Activated CD8-positive, alpha-beta T cell treated with anti-CD3 and anti-CD28 coated beads for 36 hours (primary cell): Measurements from ENCODE around the gene PRCC. TPM values are rescaled to one million over a fixed set of nuclear protein-coding genes. Genes with fewer than 3 reads are reported as not detected.

Experiments used
- ATAC-seq: fragments of 200-7000 bp; cut with Tn5 transposase; one replicate; pipeline ENCODE4 v1.10.0; 2021; ENCODE audit warnings: mild to moderate bottlenecking, moderate library complexity
- CTCF ChIA-PET: fragments of 350-600 bp; sonication (Branson Sonifier 250); formaldehyde crosslinking; loops from one replicate; lab custom pipeline; 2021; ENCODE audit warnings: antibody characterized with exemption; lab: Charles Lee
- POLR2A ChIA-PET: fragments of 350-600 bp; sonication (Branson Sonifier 250); formaldehyde crosslinking; loops from one replicate; lab custom pipeline; 2021; ENCODE audit warnings: antibody characterized with exemption; lab: Charles Lee
- DNase-seq: peaks from one replicate; pipeline ENCODE4 v3.0.0-alpha.2; 2020
- H3K27ac Mint-ChIP-seq: one replicate; pipeline ENCODE4 v1.8.0; 2021; ENCODE audit warnings: mild to moderate bottlenecking, mixed read lengths
- H3K27me3 Mint-ChIP-seq: one replicate; pipeline ENCODE4 v1.8.0; 2021; ENCODE audit warnings: mixed read lengths
- H3K36me3 Mint-ChIP-seq: one replicate; pipeline ENCODE4 v1.8.0; 2021; ENCODE audit warnings: low read depth, mixed read lengths
- H3K4me1 Mint-ChIP-seq: one replicate; pipeline ENCODE4 v1.8.0; 2021; ENCODE audit warnings: low read depth, mixed read lengths
- H3K4me3 Mint-ChIP-seq: one replicate; pipeline ENCODE4 v1.8.0; 2021; ENCODE audit warnings: mild to moderate bottlenecking, moderate library complexity, mixed read lengths
- H3K9me3 Mint-ChIP-seq: one replicate; pipeline ENCODE4 v1.8.0; 2021; ENCODE audit warnings: mixed read lengths
- intact Hi-C: fragments of 100-400 bp; cut with micrococcal nuclease; formaldehyde crosslinking; loops from one replicate; pipeline ENCODE4 v1.10.0; 2022
- total RNA-seq, 2 experiments: library from RNA; stranded (reverse); gene quantifications; one replicate each; pipeline ENCODE4 v1.2.3, GENCODE V29; 2021
- TF ChIP-seq, protein P1 (sequence below): fragments of 200-600 bp; IDR thresholded peaks from one replicate; pipeline ENCODE4 v1.8.0; 2022; ENCODE audit warnings: antibody characterized with exemption, mild to moderate bottlenecking

The PRCC gene
- total RNA-seq, 2 experiments from 2014 or later, result 69.8 to 70.6 TPM

DNA sequence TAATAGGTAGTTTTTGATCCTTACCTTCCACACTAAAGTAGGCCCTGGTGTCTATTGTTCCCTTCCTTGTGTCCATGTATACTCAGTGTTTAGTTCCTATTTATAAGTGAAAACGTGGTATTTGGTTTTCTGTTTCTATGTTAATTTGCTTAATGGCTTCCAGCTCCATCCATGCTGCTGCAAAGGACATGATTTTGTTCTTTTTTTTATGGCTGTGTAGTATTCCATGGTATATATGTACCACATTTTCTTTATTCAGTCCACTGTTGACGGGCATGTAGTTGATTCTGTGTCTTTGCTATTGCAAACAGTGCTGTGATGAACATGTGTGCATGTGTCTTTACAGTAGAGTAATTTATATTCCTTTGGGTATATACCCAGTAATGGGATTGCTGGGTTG is 20.8 kb downstream of the PRCC start:
- H3K27ac Mint-ChIP-seq, result no peak overlapping the region
- ChIA-PET POLR2A (interaction anchor here (3.6 kb wide), 1 partner anchor 14 kb away, joined by 18 read pairs; no protein-coding TSS in a partner anchor), CTCF (interaction anchor here (1.1 to 3.7 kb wide), 5 partner anchors 10 to 141 kb away, joined by 3 to 19 read pairs (median 3); no protein-coding TSS in a partner anchor)
- intact Hi-C loops, result no loop called here
- peaks cover 48% of the 10 kb centered on the region for H3K36me3 Mint-ChIP-seq
- H3K9me3 Mint-ChIP-seq, result no peaks in the 10 kb centered on the region
- DNase-seq (no peak), ATAC-seq (no peak)
- H3K4me3 Mint-ChIP-seq, result no peak overlapping the region
- peaks cover 3% of the 10 kb centered on the region for H3K4me1 Mint-ChIP-seq
- TF ChIP-seq, protein P1, sequence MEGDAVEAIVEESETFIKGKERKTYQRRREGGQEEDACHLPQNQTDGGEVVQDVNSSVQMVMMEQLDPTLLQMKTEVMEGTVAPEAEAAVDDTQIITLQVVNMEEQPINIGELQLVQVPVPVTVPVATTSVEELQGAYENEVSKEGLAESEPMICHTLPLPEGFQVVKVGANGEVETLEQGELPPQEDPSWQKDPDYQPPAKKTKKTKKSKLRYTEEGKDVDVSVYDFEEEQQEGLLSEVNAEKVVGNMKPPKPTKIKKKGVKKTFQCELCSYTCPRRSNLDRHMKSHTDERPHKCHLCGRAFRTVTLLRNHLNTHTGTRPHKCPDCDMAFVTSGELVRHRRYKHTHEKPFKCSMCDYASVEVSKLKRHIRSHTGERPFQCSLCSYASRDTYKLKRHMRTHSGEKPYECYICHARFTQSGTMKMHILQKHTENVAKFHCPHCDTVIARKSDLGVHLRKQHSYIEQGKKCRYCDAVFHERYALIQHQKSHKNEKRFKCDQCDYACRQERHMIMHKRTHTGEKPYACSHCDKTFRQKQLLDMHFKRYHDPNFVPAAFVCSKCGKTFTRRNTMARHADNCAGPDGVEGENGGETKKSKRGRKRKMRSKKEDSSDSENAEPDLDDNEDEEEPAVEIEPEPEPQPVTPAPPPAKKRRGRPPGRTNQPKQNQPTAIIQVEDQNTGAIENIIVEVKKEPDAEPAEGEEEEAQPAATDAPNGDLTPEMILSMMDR, result no peak
- H3K27me3 Mint-ChIP-seq, result no peaks in the 10 kb centered on the region

DNA sequence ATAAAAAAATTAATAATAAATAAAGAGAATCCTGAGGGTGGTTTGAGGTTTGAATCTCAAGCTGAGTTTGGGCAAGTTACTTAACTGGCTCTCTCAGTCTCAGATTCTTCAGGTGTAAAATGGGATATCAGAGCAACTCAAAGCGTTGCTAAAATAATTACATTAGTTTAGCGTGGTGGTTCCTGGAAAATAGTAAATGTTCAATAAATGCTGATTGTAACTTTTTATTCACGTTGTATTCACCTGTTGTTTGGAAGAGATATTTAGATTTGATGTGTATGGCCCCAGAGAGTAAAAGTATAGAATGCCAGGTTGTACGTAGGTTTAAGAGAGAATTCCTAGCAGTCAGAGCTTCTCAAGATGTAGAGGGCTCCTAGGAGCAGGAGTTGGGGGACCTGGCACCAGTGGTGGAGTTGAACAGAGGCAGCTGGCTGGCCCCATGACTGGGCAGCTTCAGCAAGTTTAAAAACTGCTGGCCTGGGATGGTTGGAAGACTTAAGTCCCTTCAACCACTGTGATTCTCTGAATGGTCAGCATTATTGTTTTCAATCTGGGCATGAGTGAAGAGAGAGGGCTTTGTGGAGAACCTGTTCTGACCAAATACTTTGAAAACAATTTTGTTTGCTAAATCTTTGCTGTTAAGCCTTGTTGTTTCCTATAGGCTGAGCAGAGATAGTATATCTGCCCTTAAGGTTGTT is 22.4 kb downstream of the PRCC start:
- no peak for DNase-seq
- H3K27me3 Mint-ChIP-seq, result no peaks in the 10 kb centered on the region
- intact Hi-C loops, result no loop called here
- no peaks in the 10 kb centered on the region for H3K9me3 Mint-ChIP-seq
- no peak overlapping the region for H3K27ac Mint-ChIP-seq
- H3K4me1 Mint-ChIP-seq, result peaks cover 3% of the 10 kb centered on the region
- ATAC-seq, result no peak
- POLR2A ChIA-PET, result interaction anchor here (0.9 to 3.6 kb wide), 4 partner anchors 12 to 26 kb away, joined by 3 to 18 read pairs (median 4); no protein-coding TSS in a partner anchor
- TF ChIP-seq, protein P1, result no peak
- CTCF ChIA-PET, result interaction anchor here (0.6 to 3.1 kb wide), 9 partner anchors 19 to 102 kb away, joined by 3 to 14 read pairs (median 6); partner anchors contain the start of genes CRABP2 and PRCC
- H3K4me3 Mint-ChIP-seq, result no peak overlapping the region
- H3K36me3 Mint-ChIP-seq, result peaks cover 50% of the 10 kb centered on the region

DNA sequence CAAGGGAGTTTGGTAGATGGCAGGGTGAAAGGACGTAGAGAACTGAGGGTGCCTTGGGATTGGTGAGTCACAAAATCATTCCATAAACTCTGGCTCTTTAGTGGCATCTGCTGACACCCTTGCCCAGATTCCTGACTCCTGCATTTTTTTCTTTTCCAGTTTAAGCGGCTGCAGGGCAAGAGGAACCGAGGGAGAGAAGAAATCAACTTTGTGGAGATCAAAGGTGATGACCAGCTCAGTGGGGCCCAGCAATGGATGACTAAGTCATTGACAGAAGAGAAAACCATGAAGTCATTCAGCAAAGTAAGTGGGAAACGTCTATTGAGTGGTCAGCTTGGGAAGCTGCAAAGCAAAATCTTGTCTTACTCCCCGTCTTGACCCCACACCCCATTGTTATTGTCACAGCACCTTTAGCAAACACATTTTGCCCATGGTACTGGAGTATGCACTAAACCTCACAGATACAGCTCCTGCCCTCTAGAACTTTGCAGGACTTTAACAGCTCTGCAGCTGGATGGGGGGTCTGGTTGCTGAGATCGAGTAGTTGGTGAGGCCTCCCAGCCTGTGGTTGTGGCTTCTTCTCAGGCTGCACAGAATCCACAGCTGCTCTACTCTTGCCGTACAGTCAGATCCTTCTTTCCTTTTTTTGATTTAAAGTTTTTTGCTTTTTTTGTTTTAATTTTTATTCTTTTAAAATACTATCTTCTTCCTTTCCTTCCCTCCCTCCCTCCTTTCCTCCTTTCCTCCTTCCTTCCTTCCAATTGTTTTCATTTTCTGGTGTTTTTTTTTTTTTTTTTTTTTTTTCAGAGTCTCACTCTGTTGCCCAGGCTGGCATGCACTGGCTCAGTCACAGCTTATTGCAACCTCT is 27.4 kb downstream of the PRCC start:
- DNase-seq (no peak), ATAC-seq (no peak)
- Mint-ChIP-seq H3K4me3 (no peak overlapping the region), H3K27ac (no peak overlapping the region), H3K27me3 (no peaks in the 10 kb centered on the region), H3K4me1 (no peaks in the 10 kb centered on the region), H3K9me3 (no peaks in the 10 kb centered on the region), H3K36me3 (peaks cover 57% of the 10 kb centered on the region)
- CTCF ChIA-PET, result interaction anchor here (1.1 to 10.4 kb wide), 5 partner anchors 38 to 133 kb away, joined by 3 to 214 read pairs (median 5); partner anchors contain the start of genes INSRR and NTRK1
- intact Hi-C loops, result no loop called here
- POLR2A ChIA-PET, result interaction anchor here (0.6 to 3.3 kb wide), 4 partner anchors 10 to 22 kb away, joined by 3 to 11 read pairs (median 4); partner anchors contain the start of gene SH2D2A
- TF ChIP-seq, protein P1, result no peak

- Mint-ChIP-seq H3K27ac (no peak overlapping the region), H3K27me3 (no peaks in the 10 kb centered on the region), H3K4me1 (no peaks in the 10 kb centered on the region), H3K4me3 (no peak overlapping the region), H3K36me3 (peaks cover 54% of the 10 kb centered on the region), H3K9me3 (no peaks in the 10 kb centered on the region)
- DNase-seq, result no peak
- ChIA-PET POLR2A (interaction anchor here (1.1 to 3.3 kb wide), 3 partner anchors 10 to 20 kb away, joined by 3 to 11 read pairs (median 4); no protein-coding TSS in a partner anchor), CTCF (interaction anchor here (1.1 to 10.4 kb wide), 8 partner anchors 39 to 133 kb away, joined by 3 to 214 read pairs (median 22); partner anchors contain the start of genes INSRR, NTRK1 and PEAR1)
- TF ChIP-seq, protein P1, result no peak
- intact Hi-C loops, result no loop called here
- ATAC-seq, result no peak
These were observed 28.0 kb downstream of the PRCC start for GRCh38 chr1:156795374-156795733.
